Measurements from ENCODE around the gene NYAP1.
"Not testable (repeated sequence)": the region's sequence is repeated elsewhere in the genome, so short reads cannot be mapped to it uniquely, and the experiment has no call there.

NYAP1 gene

DNA sequence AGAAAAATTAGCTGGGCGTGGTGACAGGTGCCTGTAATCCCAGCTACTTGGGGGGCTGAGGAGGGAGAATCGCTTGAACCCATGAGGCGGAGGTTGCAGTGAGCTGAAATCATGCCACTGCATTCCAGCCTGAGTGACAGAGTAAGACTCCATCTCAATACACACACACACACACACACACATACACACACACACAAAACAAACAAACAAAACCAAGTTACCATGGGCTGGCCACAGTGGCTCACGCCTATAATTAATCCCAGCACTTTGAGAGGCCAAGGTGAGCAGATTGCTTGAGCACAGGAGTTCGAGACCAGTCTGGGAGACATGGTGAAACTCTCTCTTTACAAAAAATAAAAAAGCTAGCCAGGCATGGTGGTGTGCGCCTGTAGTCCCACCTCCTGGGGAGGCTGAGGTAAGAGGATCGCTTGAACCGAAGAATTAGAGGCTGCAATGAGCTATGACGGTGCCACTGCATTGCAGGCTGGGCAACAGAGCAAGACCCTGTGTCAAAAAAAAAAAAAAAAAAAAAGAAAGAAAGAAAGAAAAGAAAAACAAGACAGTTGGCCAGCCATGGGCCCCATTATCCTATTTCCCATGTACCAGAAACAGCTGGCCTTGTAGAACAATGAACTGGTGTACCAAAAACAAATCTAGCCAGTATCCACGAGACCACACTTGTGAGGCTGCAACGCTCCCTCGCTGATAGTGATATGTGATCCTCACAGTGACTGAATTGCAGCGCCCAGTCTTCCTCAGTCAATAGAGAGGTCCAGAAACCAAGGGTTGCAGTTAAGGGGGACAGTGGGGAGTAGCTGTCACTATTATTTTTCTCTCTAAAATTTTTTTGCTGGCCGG, 48.7 kb downstream of the NYAP1 start:
- H3K9me3 ChIP-seq (ENCODE audit: insufficient read depth, low read length), result no peaks in the 10 kb centered on the region
- no peak overlapping the region for H3K4me2 ChIP-seq (ENCODE audit: low read depth, low read length, poor library complexity, severe bottlenecking)
- H4K20me1 ChIP-seq (ENCODE audit: low read depth, low read length), result no peaks in the 10 kb centered on the region
- no peak overlapping the region for H3K27ac ChIP-seq (ENCODE audit: low read depth, low read length)
- H3K9ac ChIP-seq (ENCODE audit: low read length), result no peak overlapping the region
- H3F3A ChIP-seq (ENCODE audit: insufficient read depth), result no peaks in the 10 kb centered on the region
- H3K4me3 ChIP-seq (ENCODE audit: insufficient read depth, low read length, poor library complexity, severe bottlenecking), result no peak overlapping the region
- no peak overlapping the region for H2AFZ ChIP-seq (ENCODE audit: low read depth, low read length, severe bottlenecking)
- no peaks in the 10 kb centered on the region for H3K27me3 ChIP-seq (ENCODE audit: low read length)
- H3K79me2 ChIP-seq (ENCODE audit: insufficient read depth, low read length), result no peaks in the 10 kb centered on the region
- H3K9me2 ChIP-seq (replicated peaks; ENCODE audit: insufficient read depth, low read length), result no peaks in the 10 kb centered on the region
- TF ChIP-seq, protein P1, sequence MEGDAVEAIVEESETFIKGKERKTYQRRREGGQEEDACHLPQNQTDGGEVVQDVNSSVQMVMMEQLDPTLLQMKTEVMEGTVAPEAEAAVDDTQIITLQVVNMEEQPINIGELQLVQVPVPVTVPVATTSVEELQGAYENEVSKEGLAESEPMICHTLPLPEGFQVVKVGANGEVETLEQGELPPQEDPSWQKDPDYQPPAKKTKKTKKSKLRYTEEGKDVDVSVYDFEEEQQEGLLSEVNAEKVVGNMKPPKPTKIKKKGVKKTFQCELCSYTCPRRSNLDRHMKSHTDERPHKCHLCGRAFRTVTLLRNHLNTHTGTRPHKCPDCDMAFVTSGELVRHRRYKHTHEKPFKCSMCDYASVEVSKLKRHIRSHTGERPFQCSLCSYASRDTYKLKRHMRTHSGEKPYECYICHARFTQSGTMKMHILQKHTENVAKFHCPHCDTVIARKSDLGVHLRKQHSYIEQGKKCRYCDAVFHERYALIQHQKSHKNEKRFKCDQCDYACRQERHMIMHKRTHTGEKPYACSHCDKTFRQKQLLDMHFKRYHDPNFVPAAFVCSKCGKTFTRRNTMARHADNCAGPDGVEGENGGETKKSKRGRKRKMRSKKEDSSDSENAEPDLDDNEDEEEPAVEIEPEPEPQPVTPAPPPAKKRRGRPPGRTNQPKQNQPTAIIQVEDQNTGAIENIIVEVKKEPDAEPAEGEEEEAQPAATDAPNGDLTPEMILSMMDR (IDR thresholded peaks at IDR 0.05; ENCODE audit: insufficient read depth, low read length, poor library complexity, severe bottlenecking), result no peak
- TF ChIP-seq EZH2phosphoT487 (conservative IDR thresholded peaks at IDR 0.05; ENCODE audit: low read length), result no peak
- H3K36me3 ChIP-seq (ENCODE audit: low read length), result no peaks in the 10 kb centered on the region

DNA sequence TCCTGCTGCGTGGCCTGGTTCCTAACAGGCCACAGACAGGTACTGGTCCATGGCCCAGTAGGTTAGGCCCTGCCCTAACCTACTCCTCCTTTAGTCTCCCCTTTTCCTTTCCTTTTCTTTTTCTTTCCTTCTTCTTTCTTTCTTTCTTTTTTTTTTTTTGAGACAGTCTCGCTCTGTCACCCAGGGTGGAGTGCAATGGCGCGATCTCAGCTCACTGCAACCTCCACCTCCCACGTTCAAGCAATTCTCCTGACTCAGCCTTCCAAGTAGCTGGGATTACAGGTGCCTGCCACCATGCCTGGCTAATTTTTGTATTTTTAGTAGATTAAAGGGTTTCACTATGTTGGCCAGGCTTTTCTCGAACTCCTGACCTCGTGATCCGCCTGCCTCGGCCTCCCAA, 52.3 kb downstream of the NYAP1 start:
- H3K79me2 ChIP-seq (ENCODE audit: insufficient read depth, low read length); H3K27me3 ChIP-seq (ENCODE audit: low read length); H3K9me3 ChIP-seq (ENCODE audit: insufficient read depth, low read length); H3K4me2 ChIP-seq (ENCODE audit: low read depth, low read length, poor library complexity, severe bottlenecking); H3K27ac ChIP-seq (ENCODE audit: low read depth, low read length); H3K9me2 ChIP-seq (replicated peaks; ENCODE audit: insufficient read depth, low read length); H3F3A ChIP-seq (ENCODE audit: insufficient read depth); H3K36me3 ChIP-seq (ENCODE audit: low read length); H3K4me3 ChIP-seq (ENCODE audit: insufficient read depth, low read length, poor library complexity, severe bottlenecking); H2AFZ ChIP-seq (ENCODE audit: low read depth, low read length, severe bottlenecking); H3K9ac ChIP-seq (ENCODE audit: low read length); H4K20me1 ChIP-seq (ENCODE audit: low read depth, low read length): not testable (repeated sequence)

DNA sequence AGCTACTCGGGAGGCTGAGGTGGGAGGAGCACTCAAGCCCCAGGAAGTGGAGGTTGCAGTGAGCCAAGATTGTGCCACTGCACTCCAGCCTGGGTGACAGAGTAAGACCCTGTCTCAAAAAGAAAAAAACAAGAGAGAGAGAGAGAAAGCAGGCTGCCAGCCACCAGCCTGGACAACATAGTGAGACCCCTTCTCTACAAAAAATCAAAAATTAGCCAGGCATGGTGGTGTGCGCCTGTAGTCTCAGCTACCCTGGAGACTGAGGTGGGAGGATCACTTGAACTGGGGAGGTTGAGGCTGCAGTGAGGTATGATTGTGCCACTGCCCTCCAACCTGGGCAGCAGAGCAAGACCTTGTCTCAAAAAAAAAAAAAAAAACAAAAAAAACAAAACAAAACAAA, 53.0 kb downstream of the NYAP1 start:
- not testable (repeated sequence) for H3K9me2 ChIP-seq (replicated peaks; ENCODE audit: insufficient read depth, low read length); H4K20me1 ChIP-seq (ENCODE audit: low read depth, low read length); H3K4me3 ChIP-seq (ENCODE audit: insufficient read depth, low read length, poor library complexity, severe bottlenecking); H3K27ac ChIP-seq (ENCODE audit: low read depth, low read length); H3K79me2 ChIP-seq (ENCODE audit: insufficient read depth, low read length); H3K4me2 ChIP-seq (ENCODE audit: low read depth, low read length, poor library complexity, severe bottlenecking); H3K27me3 ChIP-seq (ENCODE audit: low read length); H3K9me3 ChIP-seq (ENCODE audit: insufficient read depth, low read length); H2AFZ ChIP-seq (ENCODE audit: low read depth, low read length, severe bottlenecking); H3K9ac ChIP-seq (ENCODE audit: low read length); H3F3A ChIP-seq (ENCODE audit: insufficient read depth); H3K36me3 ChIP-seq (ENCODE audit: low read length)

DNA sequence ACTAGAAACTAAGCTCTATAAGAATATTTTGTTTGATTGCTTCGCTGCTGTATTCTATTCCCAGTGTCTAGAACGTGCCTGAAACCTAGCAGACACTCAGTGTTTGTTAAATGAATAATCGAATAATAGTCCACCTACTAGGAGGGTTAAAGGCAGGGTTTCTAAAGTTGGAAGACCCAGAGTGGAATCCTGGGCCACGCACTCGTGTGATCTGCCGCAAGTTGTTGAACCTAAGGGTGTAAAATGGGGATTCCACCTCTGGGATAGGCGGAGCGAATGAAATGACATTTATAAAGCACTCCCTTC, 54.6 kb downstream of the NYAP1 start:
- no peaks in the 10 kb centered on the region for H3K79me2 ChIP-seq (ENCODE audit: insufficient read depth, low read length)
- H3K4me3 ChIP-seq (ENCODE audit: insufficient read depth, low read length, poor library complexity, severe bottlenecking), result peak overlapping the region; percentile 58
- no peaks in the 10 kb centered on the region for H3K27me3 ChIP-seq (ENCODE audit: low read length)
- H3K36me3 ChIP-seq (ENCODE audit: low read length), result no peaks in the 10 kb centered on the region
- H4K20me1 ChIP-seq (ENCODE audit: low read depth, low read length), result no peaks in the 10 kb centered on the region
- H3F3A ChIP-seq (ENCODE audit: insufficient read depth), result no peaks in the 10 kb centered on the region
- H3K9ac ChIP-seq (ENCODE audit: low read length), result peak overlapping the region; percentile 60
- no peaks in the 10 kb centered on the region for H3K9me3 ChIP-seq (ENCODE audit: insufficient read depth, low read length)
- peak overlapping the region; percentile 97 for H2AFZ ChIP-seq (ENCODE audit: low read depth, low read length, severe bottlenecking)
- peak overlapping the region; percentile 93 for H3K4me2 ChIP-seq (ENCODE audit: low read depth, low read length, poor library complexity, severe bottlenecking)
- no peaks in the 10 kb centered on the region for H3K9me2 ChIP-seq (replicated peaks; ENCODE audit: insufficient read depth, low read length)
- H3K27ac ChIP-seq (ENCODE audit: low read depth, low read length), result 0 out of 2 replicates have a peak overlapping the region, but pooled peaks have one; percentile 16
- TF ChIP-seq, protein P1 (IDR thresholded peaks at IDR 0.05; ENCODE audit: insufficient read depth, low read length, poor library complexity, severe bottlenecking), result no peak
- TF ChIP-seq EZH2phosphoT487 (conservative IDR thresholded peaks at IDR 0.05; ENCODE audit: low read length), result no peak

Measured in SU-DHL-6 (cell line).